Esophagus muscularis mucosa (tissue), 4 donors: ENCODE measurements around the gene ARHGAP40. TPM values are rescaled to one million over a fixed set of nuclear protein-coding genes. Genes with fewer than 3 reads are reported as not detected.

Experiments used
- DNase-seq: peaks from one replicate; pipeline ENCODE4 v3.0.0-alpha.2; 2017; ENCODE audit errors: extremely low spot score
- H3K27ac ChIP-seq, 4 donors: fragments of 200-600 bp; sonication (generic); replicated peaks in 1 of 4; 1 replicate in 3 of 4; 2 replicates in 1 of 4; pipeline ENCODE4 v1.5.1; 2016 to 2019; ENCODE audit warnings: mild to moderate bottlenecking in 1 of 4
- H3K27me3 ChIP-seq, 4 donors: fragments of 200-600 bp; sonication (generic); one replicate each; pipeline versions ENCODE4 v1.5.1 to v1.6.0; 2016 to 2019
- H3K36me3 ChIP-seq, 4 donors: fragments of 200-600 bp; sonication (generic); one replicate each; pipeline ENCODE4 v1.5.1; 2016 to 2019
- H3K4me1 ChIP-seq, 4 donors: fragments of 200-600 bp; sonication (generic); one replicate each; pipeline ENCODE4 v1.5.1; 2016 to 2019
- H3K4me3 ChIP-seq, 4 donors: fragments of 200-600 bp; sonication (generic); 1 replicate in 2 of 4; 2 replicates in 2 of 4; pipeline ENCODE4 v1.5.1; 2016 to 2019; ENCODE audit warnings: mild to moderate bottlenecking in 4 of 4, moderate library complexity in 1 of 4
- H3K9me3 ChIP-seq, 4 donors: fragments of 200-600 bp; sonication (generic); 1 replicate in 3 of 4; 2 replicates in 1 of 4; pipeline ENCODE4 v1.5.1; 2016 to 2019
- EP300 ChIP-seq: sonication (generic); formaldehyde crosslinking; IDR thresholded peaks from one replicate; pipeline ENCODE4 v1.6.1; 2017; ENCODE audit warnings: antibody characterized with exemption
- POLR2A ChIP-seq: fragments of 450-650 bp; IDR thresholded peaks from one replicate; pipeline ENCODE4 v1.6.1; 2017; ENCODE audit warnings: antibody characterized with exemption, moderate library complexity, mild to moderate bottlenecking, low read depth
- POLR2AphosphoS5 ChIP-seq, 2 donors: sonication (generic); formaldehyde crosslinking; IDR thresholded peaks; one replicate each; pipeline ENCODE4 v1.6.1; 2017; ENCODE audit warnings: antibody characterized with exemption in 2 of 2
- WGBS: methylation state at CpG from one replicate; pipeline ENCODE4 v1.1.5; 2018; 5-methylcytosine and 5-hydroxymethylcytosine counted together
- intact Hi-C: fragments of 100-400 bp; cut with DNase I; formaldehyde crosslinking; loops from one replicate; pipeline ENCODE4 v1.15.1; 2023
- total RNA-seq, 4 donors: library from RNA; depleted of rRNA; stranded (reverse); fragments of >200 nt; gene quantifications; one replicate each; pipeline versions ENCODE4 v1.1.0 to v1.2.1, GENCODE V29; 2016
- TF ChIP-seq, protein P1 (sequence below), 3 experiments: fragments of 200-600 bp in 2 of 3; fragments of 450-650 bp in 1 of 3; sonication (generic) in 2 of 3; IDR thresholded peaks; one replicate each; pipeline ENCODE4 v1.5.1; 2017 to 2019; ENCODE audit warnings: antibody characterized with exemption in 3 of 3, mild to moderate bottlenecking in 2 of 3, moderate library complexity in 1 of 3

The ARHGAP40 gene
- total RNA-seq, 4 donors from 2014 or later: 0.42 TPM; not detected in 3

DNA sequence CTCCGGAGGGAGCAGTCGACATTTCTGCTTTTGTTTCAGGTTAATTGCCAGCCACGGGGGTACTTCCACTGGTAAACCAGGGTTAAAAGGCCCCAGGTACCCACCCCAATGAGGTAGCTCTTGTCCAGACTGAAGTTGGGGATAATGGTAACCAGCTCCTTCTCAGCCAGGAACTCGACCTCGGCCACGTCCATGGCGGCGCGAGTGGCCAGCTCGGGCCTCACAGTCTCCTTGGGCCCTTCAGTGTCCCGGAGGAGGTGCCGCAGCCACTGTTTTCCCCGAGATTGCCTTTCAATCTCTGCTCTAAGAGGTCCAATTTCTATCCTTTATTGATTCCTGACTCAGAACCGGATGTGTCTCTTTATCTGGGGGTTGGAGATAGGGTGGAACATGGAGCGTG lies 13.7 kb downstream of the ARHGAP40 start:
- TF ChIP-seq, protein P1, sequence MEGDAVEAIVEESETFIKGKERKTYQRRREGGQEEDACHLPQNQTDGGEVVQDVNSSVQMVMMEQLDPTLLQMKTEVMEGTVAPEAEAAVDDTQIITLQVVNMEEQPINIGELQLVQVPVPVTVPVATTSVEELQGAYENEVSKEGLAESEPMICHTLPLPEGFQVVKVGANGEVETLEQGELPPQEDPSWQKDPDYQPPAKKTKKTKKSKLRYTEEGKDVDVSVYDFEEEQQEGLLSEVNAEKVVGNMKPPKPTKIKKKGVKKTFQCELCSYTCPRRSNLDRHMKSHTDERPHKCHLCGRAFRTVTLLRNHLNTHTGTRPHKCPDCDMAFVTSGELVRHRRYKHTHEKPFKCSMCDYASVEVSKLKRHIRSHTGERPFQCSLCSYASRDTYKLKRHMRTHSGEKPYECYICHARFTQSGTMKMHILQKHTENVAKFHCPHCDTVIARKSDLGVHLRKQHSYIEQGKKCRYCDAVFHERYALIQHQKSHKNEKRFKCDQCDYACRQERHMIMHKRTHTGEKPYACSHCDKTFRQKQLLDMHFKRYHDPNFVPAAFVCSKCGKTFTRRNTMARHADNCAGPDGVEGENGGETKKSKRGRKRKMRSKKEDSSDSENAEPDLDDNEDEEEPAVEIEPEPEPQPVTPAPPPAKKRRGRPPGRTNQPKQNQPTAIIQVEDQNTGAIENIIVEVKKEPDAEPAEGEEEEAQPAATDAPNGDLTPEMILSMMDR (IDR thresholded peaks at IDR 0.05): no peak
- no peak for TF ChIP-seq EP300
- TF ChIP-seq POLR2AphosphoS5 (IDR thresholded peaks at IDR 0.05): no peak
- no peak for TF ChIP-seq POLR2A
- Histone ChIP-seq H3K27me3 (peaks cover 0 to 53% (median 0%) of the 10 kb centered on the region in 4 donors), H3K27ac (no peak overlapping the region), H3K36me3 (no peaks in the 10 kb centered on the region), H3K9me3 (no peaks in the 10 kb centered on the region), H3K4me3 (no peak overlapping the region), H3K4me1 (no peaks in the 10 kb centered on the region)
- 89% methylated on average over 15 of the region's 15 CpGs for WGBS
- intact Hi-C loops: no loop called here
- no peak for DNase-seq

DNA sequence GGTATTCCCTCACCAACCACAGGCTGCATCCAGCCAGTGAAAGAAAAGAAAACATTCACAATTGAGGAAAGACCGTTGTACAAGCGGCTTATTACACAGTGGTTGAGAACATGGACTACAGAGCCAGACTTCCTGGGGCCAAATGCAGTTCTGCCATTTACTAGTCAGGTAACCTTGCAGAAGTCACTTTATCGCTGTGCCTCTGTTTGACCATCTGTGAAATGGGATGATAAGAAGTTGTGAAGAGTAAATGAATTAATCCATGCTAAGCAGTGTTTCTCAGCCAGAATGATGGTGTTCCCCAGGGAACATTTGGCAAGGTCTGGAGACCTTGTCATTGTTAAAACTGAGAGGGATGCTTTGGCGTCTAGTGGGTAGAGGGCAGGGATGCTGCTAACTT lies 14.8 kb downstream of the ARHGAP40 start:
- Histone ChIP-seq H3K4me1 (no peaks in the 10 kb centered on the region), H3K36me3 (no peaks in the 10 kb centered on the region), H3K27me3 (peaks cover 0 to 53% (median 0%) of the 10 kb centered on the region in 4 donors), H3K27ac (no peak overlapping the region), H3K4me3 (no peak overlapping the region), H3K9me3 (no peaks in the 10 kb centered on the region)
- intact Hi-C loops: no loop called here
- no peak for DNase-seq
- TF ChIP-seq POLR2AphosphoS5 (IDR thresholded peaks at IDR 0.05) (no peak), POLR2A (no peak), EP300 (no peak)
- TF ChIP-seq, protein P1 (IDR thresholded peaks at IDR 0.05): no peak
- WGBS: 79% methylated on average over 4 of the region's 4 CpGs

DNA sequence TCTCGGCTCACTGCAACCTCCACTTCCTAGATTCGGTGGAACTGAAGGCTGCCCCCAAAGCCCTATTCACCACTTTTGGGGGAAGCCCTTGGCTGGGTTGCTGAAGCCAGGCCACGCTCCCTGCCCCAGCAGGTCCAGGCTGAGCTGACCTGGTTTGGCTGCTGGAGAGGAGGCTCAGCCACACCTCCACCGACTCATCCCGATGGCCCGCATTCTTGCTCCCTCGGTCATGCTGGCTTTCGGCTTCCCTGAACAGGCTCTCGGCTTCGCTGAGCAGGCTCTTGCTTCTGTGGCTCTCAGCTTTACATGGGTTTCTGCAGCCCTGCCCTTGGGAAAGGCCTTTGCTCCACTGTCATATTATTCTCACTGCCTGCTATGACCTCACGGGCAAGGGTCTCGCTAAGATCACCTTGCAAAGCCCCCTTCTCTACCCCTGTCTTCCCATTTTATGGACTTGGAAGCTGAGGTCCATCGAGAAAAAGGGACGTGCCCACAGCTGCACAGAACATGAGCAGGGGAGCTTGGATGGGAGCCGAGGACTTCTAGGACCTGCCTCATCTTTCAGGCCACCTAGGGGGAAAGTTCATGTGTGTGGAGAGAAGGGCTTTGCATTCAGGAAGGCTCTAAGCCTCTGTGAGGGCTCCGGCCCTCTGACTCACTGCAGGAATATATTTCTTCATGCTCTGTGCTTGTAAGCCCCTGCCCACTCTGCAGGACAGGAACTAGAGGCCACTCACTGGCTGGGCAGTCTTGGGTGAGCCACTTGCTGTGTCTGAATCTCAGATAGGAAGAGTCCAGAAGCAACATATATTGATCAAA lies 15.6 kb downstream of the ARHGAP40 start:
- Histone ChIP-seq H3K4me1 (no peaks in the 10 kb centered on the region), H3K27ac (no peak overlapping the region), H3K27me3 (peaks cover 0 to 53% (median 0%) of the 10 kb centered on the region in 4 donors), H3K36me3 (no peaks in the 10 kb centered on the region), H3K4me3 (no peak overlapping the region), H3K9me3 (no peaks in the 10 kb centered on the region)
- no peak for TF ChIP-seq POLR2A
- TF ChIP-seq EP300: no peak
- TF ChIP-seq, protein P1 (IDR thresholded peaks at IDR 0.05): no peak
- TF ChIP-seq POLR2AphosphoS5 (IDR thresholded peaks at IDR 0.05): no peak
- WGBS: 73% methylated on average over 16 of the region's 16 CpGs
- intact Hi-C loops: no loop called here
- no peak for DNase-seq

DNA sequence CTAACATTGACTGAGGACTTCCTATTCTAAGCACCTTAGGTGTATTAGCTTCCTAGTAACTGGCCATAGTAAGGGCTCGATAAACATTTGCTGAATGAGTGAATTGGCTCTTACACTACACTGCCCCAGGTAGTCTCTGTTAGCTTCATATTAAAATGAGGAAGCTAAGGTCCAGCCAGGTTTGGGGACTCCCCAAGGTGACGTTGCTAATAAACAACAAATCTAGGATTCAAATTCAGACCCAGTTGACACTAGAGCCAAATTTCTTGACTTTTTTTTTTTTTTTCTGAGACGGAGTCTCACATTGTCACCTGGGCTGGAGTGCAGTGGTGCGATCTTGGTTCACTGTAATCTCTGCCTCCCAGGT lies 16.2 kb downstream of the ARHGAP40 start:
- no peak overlapping the region for H3K4me3 ChIP-seq
- no peaks in the 10 kb centered on the region for H3K36me3 ChIP-seq
- H3K4me1 ChIP-seq: no peaks in the 10 kb centered on the region
- no peaks in the 10 kb centered on the region for H3K9me3 ChIP-seq
- no peak for DNase-seq
- intact Hi-C loops: no loop called here
- no peak overlapping the region for H3K27ac ChIP-seq
- 93% methylated on average over 4 of the region's 4 CpGs for WGBS
- H3K27me3 ChIP-seq: peaks cover 0 to 56% (median 0%) of the 10 kb centered on the region in 4 donors
- TF ChIP-seq, protein P1 (IDR thresholded peaks at IDR 0.05): no peak
- no peak for TF ChIP-seq POLR2A
- no peak for TF ChIP-seq POLR2AphosphoS5 (IDR thresholded peaks at IDR 0.05)
- TF ChIP-seq EP300: no peak
